Vagina (tissue), 2 donors: ENCODE results near the gene CIBAR2. TPM values are rescaled to one million over a fixed set of nuclear protein-coding genes. Genes with fewer than 3 reads are reported as not detected.

Source experiments
- DNase-seq, 2 donors: peaks; one replicate each; pipeline ENCODE4 v3.0.0-alpha.2; 2017; ENCODE audit errors: extremely low spot score in 2 of 2
- H3K27ac ChIP-seq: fragments of 200-600 bp; sonication (generic); one replicate; pipeline ENCODE4 v1.5.1; 2019
- H3K27me3 ChIP-seq: fragments of 200-600 bp; sonication (generic); one replicate; pipeline ENCODE4 v1.5.1; 2019
- H3K36me3 ChIP-seq, 2 donors: fragments of 200-600 bp; sonication (generic); one replicate each; pipeline ENCODE4 v1.5.1; 2017 to 2019
- H3K4me1 ChIP-seq: fragments of 200-600 bp; sonication (generic); one replicate; pipeline ENCODE4 v1.5.1; 2019
- H3K4me3 ChIP-seq, 2 donors: fragments of 200-600 bp; sonication (generic); 1 replicate in 1 of 2; 2 replicates in 1 of 2; pipeline ENCODE4 v1.5.1; 2016 to 2019
- H3K9me3 ChIP-seq: fragments of 200-600 bp; sonication (generic); one replicate; pipeline ENCODE4 v1.5.1; 2019
- POLR2A ChIP-seq, 2 donors: fragments of 450-650 bp; IDR thresholded peaks; one replicate each; pipeline ENCODE4 v1.6.1; 2017; ENCODE audit warnings: antibody characterized with exemption in 2 of 2, mild to moderate bottlenecking in 2 of 2, moderate library complexity in 2 of 2
- POLR2AphosphoS5 ChIP-seq, 2 donors: sonication (generic); formaldehyde crosslinking; IDR thresholded peaks; one replicate each; pipeline ENCODE4 v1.9.0; 2017; ENCODE audit warnings: antibody characterized with exemption in 2 of 2, mild to moderate bottlenecking in 2 of 2, low read depth in 1 of 2; ENCODE audit not compliant: insufficient read depth in 1 of 2
- intact Hi-C: fragments of 100-400 bp; cut with DNase I; formaldehyde crosslinking; loops from one replicate; pipeline ENCODE4 v1.15.1; 2023
- total RNA-seq: library from RNA; depleted of rRNA; stranded (reverse); fragments of >200 nt; gene quantifications from one replicate; pipeline ENCODE4 v1.2.3, GENCODE V29; 2016
- TF ChIP-seq, protein P1 (sequence below), 3 experiments: fragments of 450-650 bp in 2 of 3; fragments of 200-600 bp in 1 of 3; sonication (generic) in 1 of 3; IDR thresholded peaks; one replicate each; pipeline ENCODE4 v1.5.1; 2017 to 2019; ENCODE audit warnings: antibody characterized with exemption in 3 of 3, mild to moderate bottlenecking in 2 of 3, moderate library complexity in 2 of 3

The CIBAR2 gene
- total RNA-seq, 1 donor from 2014 or later = not detected

DNA sequence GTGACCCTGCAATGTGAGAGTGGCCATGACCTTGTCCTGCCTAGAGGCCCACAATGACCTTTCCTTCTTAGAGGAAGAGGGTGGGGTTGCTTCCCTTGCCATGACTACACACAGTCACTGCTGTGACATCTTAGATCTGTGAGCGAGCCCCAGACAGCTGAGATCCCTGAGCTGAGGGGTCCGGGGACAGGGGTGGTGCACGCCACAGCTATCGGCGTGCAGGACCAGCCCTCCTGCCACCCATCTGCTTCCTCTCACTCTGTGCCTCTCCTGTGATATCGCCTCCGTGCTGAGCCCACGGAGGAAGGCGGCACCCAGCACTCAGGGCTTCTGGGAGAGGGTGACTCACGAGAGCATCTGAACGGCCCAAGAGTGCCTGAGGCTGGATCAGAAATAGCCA, 49.4 kb downstream of the CIBAR2 start:
- Histone ChIP-seq H3K27me3 (no peaks in the 10 kb centered on the region), H3K9me3 (no peaks in the 10 kb centered on the region), H3K27ac (peak overlapping the region; percentile 11), H3K4me3 (no peak overlapping the region), H3K36me3 (peaks cover 0 to 13% of the 10 kb centered on the region in 2 donors), H3K4me1 (peaks cover 10% of the 10 kb centered on the region)
- DNase-seq = no peak
- intact Hi-C loops = no loop called here
- TF ChIP-seq POLR2A (IDR thresholded peaks at IDR 0.05) (no peak), POLR2AphosphoS5 (IDR thresholded peaks at IDR 0.05; ENCODE audit: insufficient read depth in 1 of 2, low read depth in 1 of 2) (no peak)
- TF ChIP-seq, protein P1, sequence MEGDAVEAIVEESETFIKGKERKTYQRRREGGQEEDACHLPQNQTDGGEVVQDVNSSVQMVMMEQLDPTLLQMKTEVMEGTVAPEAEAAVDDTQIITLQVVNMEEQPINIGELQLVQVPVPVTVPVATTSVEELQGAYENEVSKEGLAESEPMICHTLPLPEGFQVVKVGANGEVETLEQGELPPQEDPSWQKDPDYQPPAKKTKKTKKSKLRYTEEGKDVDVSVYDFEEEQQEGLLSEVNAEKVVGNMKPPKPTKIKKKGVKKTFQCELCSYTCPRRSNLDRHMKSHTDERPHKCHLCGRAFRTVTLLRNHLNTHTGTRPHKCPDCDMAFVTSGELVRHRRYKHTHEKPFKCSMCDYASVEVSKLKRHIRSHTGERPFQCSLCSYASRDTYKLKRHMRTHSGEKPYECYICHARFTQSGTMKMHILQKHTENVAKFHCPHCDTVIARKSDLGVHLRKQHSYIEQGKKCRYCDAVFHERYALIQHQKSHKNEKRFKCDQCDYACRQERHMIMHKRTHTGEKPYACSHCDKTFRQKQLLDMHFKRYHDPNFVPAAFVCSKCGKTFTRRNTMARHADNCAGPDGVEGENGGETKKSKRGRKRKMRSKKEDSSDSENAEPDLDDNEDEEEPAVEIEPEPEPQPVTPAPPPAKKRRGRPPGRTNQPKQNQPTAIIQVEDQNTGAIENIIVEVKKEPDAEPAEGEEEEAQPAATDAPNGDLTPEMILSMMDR (IDR thresholded peaks at IDR 0.05) = no peak

DNA sequence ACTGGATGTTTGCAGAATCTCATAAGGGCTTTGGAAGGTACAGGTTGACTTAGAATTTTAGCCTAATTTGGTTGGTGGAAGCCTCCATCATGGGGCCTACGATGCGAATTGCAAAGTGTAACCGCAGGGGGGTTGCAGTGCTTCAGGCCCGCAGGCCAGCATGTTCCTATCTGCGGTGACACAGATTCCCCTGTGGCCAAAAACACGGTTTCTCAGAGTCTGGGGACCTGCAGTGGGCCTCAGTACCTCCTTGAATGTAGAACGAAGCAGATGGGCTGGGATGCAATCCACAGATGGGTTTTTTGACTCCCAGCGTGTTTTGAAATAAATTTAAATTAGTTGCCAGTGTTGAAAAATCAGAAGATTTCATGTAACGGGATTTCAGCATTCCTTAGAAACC, 49.9 kb downstream of the CIBAR2 start:
- no peaks in the 10 kb centered on the region for H3K9me3 ChIP-seq
- H3K36me3 ChIP-seq = peaks cover 0 to 8% of the 10 kb centered on the region in 2 donors
- DNase-seq = no peak
- H3K27me3 ChIP-seq = no peaks in the 10 kb centered on the region
- H3K4me1 ChIP-seq = peaks cover 10% of the 10 kb centered on the region
- intact Hi-C loops = no loop called here
- H3K4me3 ChIP-seq = no peak overlapping the region
- TF ChIP-seq, protein P1 (IDR thresholded peaks at IDR 0.05) = no peak
- TF ChIP-seq POLR2A (IDR thresholded peaks at IDR 0.05) = no peak
- TF ChIP-seq POLR2AphosphoS5 (IDR thresholded peaks at IDR 0.05; ENCODE audit: insufficient read depth in 1 of 2, low read depth in 1 of 2) = no peak
- no peak overlapping the region for H3K27ac ChIP-seq

GRCh38 chr16:85061566-85061965, 50.7 kb downstream of the CIBAR2 start:
- Histone ChIP-seq H3K36me3 (peaks cover 0 to under 1% of the 10 kb centered on the region in 2 donors), H3K9me3 (no peaks in the 10 kb centered on the region), H3K4me1 (peaks cover 14% of the 10 kb centered on the region), H3K4me3 (no peak overlapping the region), H3K27me3 (no peaks in the 10 kb centered on the region), H3K27ac (no peak overlapping the region)
- peak in 1 of 2 donors; percentile 11 for TF ChIP-seq POLR2AphosphoS5 (IDR thresholded peaks at IDR 0.05; ENCODE audit: insufficient read depth in 1 of 2, low read depth in 1 of 2)
- TF ChIP-seq POLR2A (IDR thresholded peaks at IDR 0.05) = no peak
- DNase-seq = no peak
- intact Hi-C loops = no loop called here

GRCh38 chr16:85058909-85059308, 53.4 kb downstream of the CIBAR2 start:
- Histone ChIP-seq H3K36me3 (no peaks in the 10 kb centered on the region), H3K4me1 (peaks cover 33% of the 10 kb centered on the region), H3K27ac (no peak overlapping the region), H3K9me3 (no peaks in the 10 kb centered on the region), H3K27me3 (no peaks in the 10 kb centered on the region), H3K4me3 (no peak overlapping the region)
- DNase-seq = no peak
- intact Hi-C loops = no loop called here
- no peak for TF ChIP-seq POLR2AphosphoS5 (IDR thresholded peaks at IDR 0.05; ENCODE audit: insufficient read depth in 1 of 2, low read depth in 1 of 2)
- no peak for TF ChIP-seq POLR2A (IDR thresholded peaks at IDR 0.05)
- TF ChIP-seq, protein P1 (IDR thresholded peaks at IDR 0.05) = no peak

DNA sequence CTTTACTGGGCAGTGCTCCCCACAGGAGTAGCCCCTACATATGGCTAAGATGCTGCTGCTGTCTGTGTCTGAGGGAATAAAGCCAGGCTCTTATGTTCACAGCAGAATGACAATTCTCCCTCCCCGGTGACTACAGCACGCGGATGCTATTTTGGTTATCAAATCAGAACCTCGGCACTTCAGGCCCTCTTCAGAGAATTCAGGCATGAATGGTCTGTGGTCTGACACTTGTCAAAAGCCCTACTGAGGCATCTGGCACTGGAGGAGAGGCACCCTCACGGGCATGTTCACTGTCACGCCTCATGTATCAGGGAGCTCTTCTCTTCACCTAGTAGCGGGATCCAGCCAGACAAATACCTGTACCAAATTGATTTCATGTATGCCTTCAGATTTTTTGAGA, 54.3 kb downstream of the CIBAR2 start:
- Histone ChIP-seq H3K36me3 (no peaks in the 10 kb centered on the region), H3K4me3 (no peak overlapping the region), H3K27me3 (no peaks in the 10 kb centered on the region), H3K4me1 (peaks cover 29% of the 10 kb centered on the region), H3K27ac (no peak overlapping the region), H3K9me3 (no peaks in the 10 kb centered on the region)
- no peak for DNase-seq
- intact Hi-C loops = no loop called here
- no peak for TF ChIP-seq POLR2AphosphoS5 (IDR thresholded peaks at IDR 0.05; ENCODE audit: insufficient read depth in 1 of 2, low read depth in 1 of 2)
- TF ChIP-seq, protein P1 (IDR thresholded peaks at IDR 0.05) = no peak
- no peak for TF ChIP-seq POLR2A (IDR thresholded peaks at IDR 0.05)
